A673 (cell line): ENCODE results near the gene SLC20A1. TPM values are rescaled to one million over a fixed set of nuclear protein-coding genes. Genes with fewer than 3 reads are reported as not detected.

Source experiments
- BruUV-seq: library from RNA; stranded (reverse); fragments of 400-500 nt; replicated peaks from 2 replicates; lab custom pipeline; 2021; lab: Mats Ljungman, UMichigan
- CTCF ChIA-PET: fragments of 300-600 bp; sonication (Branson Sonifier 250); formaldehyde crosslinking; loops from one replicate; lab custom pipeline; 2022; ENCODE audit warnings: antibody characterized with exemption; lab: Charles Lee
- POLR2A ChIA-PET: fragments of 300-600 bp; sonication (Branson Sonifier 250); formaldehyde crosslinking; loops from one replicate; lab custom pipeline; 2022; ENCODE audit warnings: antibody characterized with exemption; ENCODE audit not compliant: low non-redundant PET; lab: Charles Lee
- DNase-seq: peaks from one replicate; pipeline ENCODE4 v3.0.0-alpha.2; 2015; ENCODE audit warnings: low spot score
- H3K27ac ChIP-seq: fragments of 200-600 bp; sonication (generic); 2 replicates; pipeline ENCODE4 v1.5.1; 2016; ENCODE audit warnings: mixed run types, low read depth, mild to moderate bottlenecking, mixed read lengths, antibody characterized with exemption, low read length; ENCODE audit not compliant: poor library complexity, severe bottlenecking
- H3K27me3 ChIP-seq: fragments of 200-600 bp; sonication (generic); replicated peaks from 2 replicates; pipeline ENCODE4 v1.6.1; 2017; ENCODE audit warnings: mixed run types, low read depth, mild to moderate bottlenecking, mixed read lengths, antibody characterized with exemption, low read length; ENCODE audit not compliant: insufficient read depth, poor library complexity
- H3K36me3 ChIP-seq: fragments of 200-600 bp; sonication (generic); 2 replicates; pipeline ENCODE4 v1.6.1; 2016; ENCODE audit warnings: mixed run types, mild to moderate bottlenecking, mixed read lengths, antibody characterized with exemption, low read length; ENCODE audit not compliant: insufficient read depth, poor library complexity, severe bottlenecking
- H3K4me1 ChIP-seq: fragments of 200-600 bp; sonication (generic); 2 replicates; pipeline ENCODE4 v1.6.1; 2017; ENCODE audit warnings: mixed run types, mild to moderate bottlenecking, mixed read lengths, antibody characterized with exemption, low read length; ENCODE audit not compliant: insufficient read depth, poor library complexity, severe bottlenecking
- H3K4me3 ChIP-seq: fragments of 200-600 bp; sonication (generic); 2 replicates; pipeline ENCODE4 v1.5.1; 2016; ENCODE audit warnings: low read depth, mixed run types, mild to moderate bottlenecking, mixed read lengths, low read length; ENCODE audit not compliant: poor library complexity, severe bottlenecking
- H3K9me3 ChIP-seq: fragments of 200-600 bp; sonication (generic); 2 replicates; pipeline ENCODE4 v1.6.1; 2016; ENCODE audit warnings: mixed run types, low read depth, mild to moderate bottlenecking, mixed read lengths, antibody characterized with exemption, low read length; ENCODE audit not compliant: poor library complexity, severe bottlenecking
- EZH2 ChIP-seq: fragments of 200-600 bp; sonication (generic); IDR thresholded peaks from 2 replicates; pipeline ENCODE4 v1.6.1; 2017; ENCODE audit warnings: borderline replicate concordance, low read depth, mild to moderate bottlenecking, mixed read lengths, antibody characterized with exemption, low read length; ENCODE audit not compliant: poor library complexity, severe bottlenecking
- intact Hi-C: fragments of 100-400 bp; cut with micrococcal nuclease; formaldehyde crosslinking; loops from one replicate; pipeline ENCODE4 v1.10.0; 2022; ENCODE audit not compliant: unreplicated experiment
- total RNA-seq: library from RNA; stranded (reverse); gene quantifications from 2 replicates; pipeline ENCODE4 v1.2.3, GENCODE V29; 2021
- TF ChIP-seq, protein P1 (sequence below): fragments of 300-800, 200-600 bp; sonication (generic); conservative IDR thresholded peaks from 2 replicates; pipeline ENCODE4 v1.5.1; 2017; ENCODE audit warnings: low read depth, mild to moderate bottlenecking, antibody characterized with exemption, low read length, moderate library complexity, mixed read lengths

The SLC20A1 gene
- total RNA-seq, 1 experiment from 2014 or later: 148 TPM

DNA sequence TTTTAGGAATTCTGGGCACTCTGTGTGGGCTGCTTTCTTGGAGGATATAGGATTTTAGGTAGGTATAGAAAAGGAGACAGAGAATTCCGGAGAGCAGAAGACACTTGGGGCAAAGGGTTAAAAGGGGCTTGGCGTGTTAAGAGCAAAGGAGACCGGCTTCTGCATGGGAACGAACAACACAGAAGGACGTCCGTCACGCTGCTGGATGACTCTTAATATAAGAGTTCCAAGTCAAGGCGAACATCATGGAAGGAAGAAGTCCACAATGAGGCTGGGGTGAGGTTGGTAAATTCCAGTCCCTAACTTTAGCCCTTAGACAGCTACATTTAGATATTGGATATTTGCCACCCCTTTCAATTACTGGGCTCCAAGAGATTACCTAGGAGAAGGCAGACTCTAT lies 15.9 kb upstream of the SLC20A1 start:
- Histone ChIP-seq H3K27me3 (no peaks in the 10 kb centered on the region), H3K36me3 (no peaks in the 10 kb centered on the region), H3K27ac (no peak overlapping the region), H3K4me3 (no peak overlapping the region), H3K4me1 (peaks cover 6% of the 10 kb centered on the region), H3K9me3 (no peaks in the 10 kb centered on the region)
- CTCF ChIA-PET: no interaction called here
- intact Hi-C loops: loop anchor here (5.0 kb wide), 1 partner anchor 327 kb away; no protein-coding TSS in a partner anchor
- POLR2A ChIA-PET: no interaction called here
- no peak for TF ChIP-seq EZH2
- TF ChIP-seq, protein P1, sequence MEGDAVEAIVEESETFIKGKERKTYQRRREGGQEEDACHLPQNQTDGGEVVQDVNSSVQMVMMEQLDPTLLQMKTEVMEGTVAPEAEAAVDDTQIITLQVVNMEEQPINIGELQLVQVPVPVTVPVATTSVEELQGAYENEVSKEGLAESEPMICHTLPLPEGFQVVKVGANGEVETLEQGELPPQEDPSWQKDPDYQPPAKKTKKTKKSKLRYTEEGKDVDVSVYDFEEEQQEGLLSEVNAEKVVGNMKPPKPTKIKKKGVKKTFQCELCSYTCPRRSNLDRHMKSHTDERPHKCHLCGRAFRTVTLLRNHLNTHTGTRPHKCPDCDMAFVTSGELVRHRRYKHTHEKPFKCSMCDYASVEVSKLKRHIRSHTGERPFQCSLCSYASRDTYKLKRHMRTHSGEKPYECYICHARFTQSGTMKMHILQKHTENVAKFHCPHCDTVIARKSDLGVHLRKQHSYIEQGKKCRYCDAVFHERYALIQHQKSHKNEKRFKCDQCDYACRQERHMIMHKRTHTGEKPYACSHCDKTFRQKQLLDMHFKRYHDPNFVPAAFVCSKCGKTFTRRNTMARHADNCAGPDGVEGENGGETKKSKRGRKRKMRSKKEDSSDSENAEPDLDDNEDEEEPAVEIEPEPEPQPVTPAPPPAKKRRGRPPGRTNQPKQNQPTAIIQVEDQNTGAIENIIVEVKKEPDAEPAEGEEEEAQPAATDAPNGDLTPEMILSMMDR: no peak
- no TSS peak for BruUV-seq
- DNase-seq: no peak

DNA sequence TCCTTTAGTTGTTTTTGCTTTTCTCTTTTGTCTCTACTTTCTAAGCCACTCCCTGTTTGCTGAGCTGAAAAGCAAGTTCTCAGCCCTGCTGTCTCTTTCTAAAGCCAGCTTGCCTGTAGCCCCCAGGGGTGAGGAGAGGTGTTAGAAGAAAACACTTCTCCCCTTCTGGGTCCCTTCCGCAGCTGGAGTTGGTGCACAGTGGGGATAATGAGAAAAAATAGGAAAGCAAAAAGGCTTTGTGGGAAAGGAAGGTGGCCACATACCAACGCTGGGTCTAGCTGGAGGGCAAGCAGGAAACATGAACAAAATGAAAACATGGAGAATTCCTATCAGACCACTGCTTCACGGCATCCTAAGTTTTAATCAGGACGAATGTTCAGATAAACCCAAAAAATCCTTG lies 15.5 kb upstream of the SLC20A1 start:
- no peaks in the 10 kb centered on the region for H3K36me3 ChIP-seq
- TF ChIP-seq, protein P1: no peak
- no peak for TF ChIP-seq EZH2
- no peak overlapping the region for H3K27ac ChIP-seq
- no peaks in the 10 kb centered on the region for H3K27me3 ChIP-seq
- intact Hi-C loops: no loop called here
- peaks cover 6% of the 10 kb centered on the region for H3K4me1 ChIP-seq
- H3K9me3 ChIP-seq: no peaks in the 10 kb centered on the region
- no TSS peak for BruUV-seq
- ChIA-PET CTCF (no interaction called here), POLR2A (no interaction called here)
- no peak for DNase-seq
- no peak overlapping the region for H3K4me3 ChIP-seq

DNA sequence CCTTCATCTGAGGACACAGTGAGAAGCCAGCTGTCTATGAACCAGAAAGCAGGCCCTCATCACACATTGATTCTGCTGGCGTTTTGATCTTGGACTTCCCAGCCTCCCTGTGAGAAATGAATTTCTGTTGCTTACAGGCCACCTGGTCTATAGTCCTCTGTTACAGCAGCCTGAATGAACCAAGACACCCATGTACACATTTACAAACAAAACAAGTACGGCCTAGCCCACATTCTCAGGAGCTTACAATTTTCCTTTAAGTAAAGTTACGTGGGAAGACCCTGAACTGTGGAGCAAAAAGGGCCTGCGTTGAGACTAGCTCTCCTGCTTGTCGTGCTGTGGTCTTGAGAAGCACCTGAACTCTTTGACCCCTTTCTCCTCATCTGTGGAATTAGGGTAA lies 12.0 kb upstream of the SLC20A1 start:
- H3K9me3 ChIP-seq: no peaks in the 10 kb centered on the region
- TF ChIP-seq, protein P1: no peak
- TF ChIP-seq EZH2: no peak
- H3K36me3 ChIP-seq: no peaks in the 10 kb centered on the region
- POLR2A ChIA-PET: no interaction called here
- intact Hi-C loops: no loop called here
- no TSS peak for BruUV-seq
- CTCF ChIA-PET: no interaction called here
- H3K27ac ChIP-seq: no peak overlapping the region
- H3K27me3 ChIP-seq: no peaks in the 10 kb centered on the region
- peaks cover 6% of the 10 kb centered on the region for H3K4me1 ChIP-seq
- no peak for DNase-seq
- no peak overlapping the region for H3K4me3 ChIP-seq
